Amygdala (tissue), 56 donors: ENCODE measurements around the gene MACROD2.
"Not testable (repeated sequence)": the region's sequence is repeated elsewhere in the genome, so short reads cannot be mapped to it uniquely, and the experiment has no call there.

ENCODE experiments used
- DNase-seq, 56 donors: peaks; one replicate each; lab custom pipeline; 2025; lab: John Stamatoyannopoulos, UW

Gene MACROD2

DNA sequence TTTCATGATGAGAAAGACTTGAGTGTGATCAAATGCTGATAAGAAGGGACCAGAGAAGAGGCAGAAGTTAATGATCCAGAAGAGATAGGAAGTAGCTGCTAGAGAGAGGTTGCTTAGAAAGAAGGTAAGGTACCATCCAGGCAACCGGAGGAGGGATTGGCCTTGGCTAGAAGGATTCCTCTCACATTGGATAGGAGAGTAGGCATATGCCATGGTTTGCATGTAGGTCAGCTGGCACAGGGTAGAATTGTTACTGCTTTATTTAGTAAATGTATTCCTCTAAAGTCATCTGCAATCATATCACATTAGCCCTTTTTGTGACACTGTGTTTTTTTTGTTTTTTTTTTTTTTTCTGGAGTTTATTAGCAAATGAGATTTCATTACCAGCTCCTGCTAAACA lies 923.0 kb downstream of the MACROD2 start:
- no peak for DNase-seq

DNA sequence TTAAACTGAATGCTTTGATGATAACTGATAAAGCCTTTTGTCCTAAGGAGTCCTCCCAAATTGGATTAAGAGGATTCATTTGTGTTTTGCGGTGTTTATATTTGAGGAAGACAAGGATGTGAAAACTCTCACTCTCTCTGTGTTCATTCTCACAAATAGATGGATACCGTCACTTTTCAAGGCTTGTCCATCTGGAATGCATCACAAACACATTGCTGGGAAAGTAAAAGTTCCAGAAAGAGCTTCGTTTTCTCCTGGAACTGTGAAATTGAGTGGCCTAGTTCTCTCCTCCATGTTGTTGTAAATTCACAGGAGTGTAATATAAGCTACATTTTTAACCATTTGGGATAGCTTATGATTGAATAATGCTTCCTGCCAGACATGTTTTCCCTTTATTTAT lies 923.7 kb downstream of the MACROD2 start:
- no peak for DNase-seq

DNA sequence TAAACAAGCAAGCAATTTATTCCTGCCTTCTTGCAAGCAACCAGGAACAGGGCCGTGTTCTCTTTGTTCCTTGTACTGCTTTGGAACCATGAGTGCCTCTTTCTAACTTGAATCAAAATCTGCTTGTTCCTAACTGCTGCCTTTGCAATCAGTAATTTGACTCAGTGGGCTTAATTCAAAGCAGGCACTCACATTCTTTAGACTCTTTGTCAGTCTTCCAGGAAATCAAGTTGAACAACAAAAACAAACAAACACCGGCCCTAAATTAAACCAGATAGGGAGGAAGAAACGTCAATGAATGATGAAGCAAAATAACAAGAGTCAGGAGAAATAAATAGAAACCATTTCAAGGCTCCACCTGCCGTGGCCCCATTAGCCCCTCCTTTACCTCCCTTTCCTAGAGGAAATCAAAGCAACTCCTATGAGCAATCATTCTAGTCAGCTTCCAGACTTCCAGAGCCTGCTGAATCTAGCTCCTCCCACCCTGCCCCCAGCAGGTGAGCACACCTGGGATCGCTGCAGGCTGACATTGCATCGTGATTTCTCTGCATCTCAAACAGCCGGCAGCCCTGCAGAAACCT lies 924.3 kb downstream of the MACROD2 start:
- DNase-seq: peak in 1 of 56 donors; percentile 0

DNA sequence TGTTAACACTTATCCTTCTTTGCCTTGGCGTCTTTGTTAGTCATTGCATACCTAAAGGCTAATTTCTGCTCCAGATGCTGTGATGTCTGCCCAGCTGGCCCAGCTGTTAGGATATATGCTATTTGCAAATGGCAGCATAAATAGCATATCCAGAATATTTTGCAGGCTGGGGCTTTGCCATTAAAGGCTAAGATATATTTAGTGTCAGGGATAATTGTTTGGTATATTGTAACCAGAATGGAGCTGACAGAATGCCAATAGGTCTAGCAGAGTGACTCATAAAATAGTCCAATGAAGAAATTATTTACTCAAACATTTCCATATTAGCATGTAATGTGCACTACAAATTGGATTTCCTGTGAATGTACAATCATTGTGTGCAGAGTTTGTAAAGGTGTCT lies 926.2 kb downstream of the MACROD2 start:
- no peak for DNase-seq

DNA sequence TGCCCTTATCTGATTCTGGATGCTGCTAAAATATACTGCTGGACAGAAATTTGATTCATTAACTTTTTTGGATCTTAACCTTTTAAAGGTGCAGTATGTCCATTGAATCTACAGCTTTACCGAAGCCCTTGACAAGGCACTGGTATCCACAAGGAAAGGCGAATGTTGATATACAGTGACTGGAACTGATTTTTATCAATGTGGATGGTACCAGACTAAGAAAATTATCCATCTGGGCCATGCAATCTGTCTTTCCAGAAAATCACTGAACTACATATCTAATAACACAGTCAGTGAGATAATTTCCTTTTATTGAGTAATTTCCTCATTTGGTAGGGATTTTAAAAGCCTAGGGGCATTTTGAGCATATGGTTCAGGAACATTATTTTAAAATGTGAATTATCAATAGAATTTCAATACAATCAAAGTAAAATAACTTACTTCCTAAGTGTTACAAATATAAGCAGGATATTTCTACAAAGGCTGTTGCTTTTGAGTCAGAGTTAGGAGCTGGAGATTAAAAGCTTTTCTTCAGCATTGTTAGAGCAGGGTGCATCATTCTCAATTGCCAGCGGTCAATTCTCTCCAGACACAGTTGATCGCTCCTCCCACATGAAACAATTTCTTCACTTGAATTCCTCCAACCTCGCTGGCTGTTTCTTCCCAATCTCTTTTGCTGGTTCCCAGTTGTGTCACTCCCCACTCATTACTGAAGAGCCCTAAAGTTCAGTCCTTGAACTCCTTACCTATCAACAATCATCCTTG lies 927.4 kb downstream of the MACROD2 start:
- no peak for DNase-seq

DNA sequence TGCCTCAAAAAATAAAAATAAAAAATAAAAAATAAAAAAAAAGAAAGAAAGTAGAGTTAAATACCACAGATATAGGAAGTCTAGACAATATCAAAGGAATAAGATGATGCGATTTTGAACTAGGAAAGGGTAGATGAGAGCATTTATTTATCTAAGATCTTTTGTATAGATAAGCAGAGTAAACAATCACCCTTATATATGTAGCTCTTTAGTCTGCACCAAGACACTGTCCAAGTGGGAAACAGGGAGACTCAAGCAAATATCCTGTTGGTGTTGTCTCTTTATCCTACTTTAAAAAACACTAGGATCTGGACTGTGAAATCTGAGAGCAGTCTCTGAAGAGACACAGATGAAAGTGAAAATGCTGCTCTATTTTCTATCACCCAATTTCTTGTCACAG lies 929.1 kb downstream of the MACROD2 start:
- no peak for DNase-seq

DNA sequence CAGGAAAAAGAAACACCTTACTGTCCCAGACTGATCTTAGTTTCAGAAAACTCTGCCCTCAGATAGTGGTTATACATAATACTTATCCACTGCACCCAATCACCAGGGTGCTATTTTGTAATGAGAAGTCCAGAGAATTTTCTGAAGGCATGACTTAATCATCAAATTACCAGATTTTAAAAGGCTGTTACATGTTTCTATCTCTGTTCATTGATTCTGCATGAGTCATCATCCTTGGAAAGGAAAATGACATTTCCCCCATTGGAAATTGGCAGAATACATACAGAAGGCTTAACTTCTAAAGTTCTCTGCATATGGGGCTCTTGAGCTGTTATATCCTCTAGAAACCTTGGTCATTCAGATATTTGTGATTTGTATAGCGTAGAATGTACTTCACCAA lies 930.0 kb downstream of the MACROD2 start:
- DNase-seq: no peak

DNA sequence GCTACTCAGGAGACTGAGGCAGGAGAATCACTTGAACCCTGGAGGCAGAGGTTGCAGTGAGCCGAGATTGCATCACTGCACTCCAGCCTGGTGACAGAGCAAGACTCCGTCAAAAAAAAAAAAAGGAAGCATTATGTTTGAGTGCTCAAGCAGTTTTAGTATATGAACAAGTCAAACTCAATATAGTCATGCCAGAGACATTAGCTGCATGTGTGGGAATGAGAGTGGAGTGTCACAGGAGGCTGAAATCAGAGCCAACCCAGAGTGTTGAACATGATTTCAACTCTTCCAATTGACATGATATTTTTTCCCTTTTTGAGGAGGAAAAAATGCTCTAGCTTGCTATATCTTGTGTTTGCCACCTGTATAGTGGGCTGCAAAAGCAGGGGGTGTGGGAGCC lies 931.1 kb downstream of the MACROD2 start:
- DNase-seq: not testable (repeated sequence)

DNA sequence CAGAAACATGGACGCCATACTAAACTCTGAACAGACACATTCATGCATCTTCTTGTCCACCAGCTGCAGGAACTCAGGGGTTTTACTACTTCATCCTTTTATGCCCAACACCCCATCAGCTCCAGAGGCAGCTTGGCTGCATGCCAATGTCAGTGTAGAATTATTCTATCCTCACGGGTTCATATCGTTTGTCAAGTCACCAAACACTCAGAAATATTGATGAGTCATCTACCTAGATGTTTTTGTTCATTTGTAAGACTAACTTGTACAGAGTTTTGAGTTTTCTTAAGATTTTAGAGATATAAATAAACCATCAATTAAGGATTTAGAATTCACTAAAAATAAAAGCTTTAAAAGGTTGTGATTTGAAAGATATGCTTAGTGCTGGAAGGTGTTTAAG lies 932.8 kb downstream of the MACROD2 start:
- no peak for DNase-seq

DNA sequence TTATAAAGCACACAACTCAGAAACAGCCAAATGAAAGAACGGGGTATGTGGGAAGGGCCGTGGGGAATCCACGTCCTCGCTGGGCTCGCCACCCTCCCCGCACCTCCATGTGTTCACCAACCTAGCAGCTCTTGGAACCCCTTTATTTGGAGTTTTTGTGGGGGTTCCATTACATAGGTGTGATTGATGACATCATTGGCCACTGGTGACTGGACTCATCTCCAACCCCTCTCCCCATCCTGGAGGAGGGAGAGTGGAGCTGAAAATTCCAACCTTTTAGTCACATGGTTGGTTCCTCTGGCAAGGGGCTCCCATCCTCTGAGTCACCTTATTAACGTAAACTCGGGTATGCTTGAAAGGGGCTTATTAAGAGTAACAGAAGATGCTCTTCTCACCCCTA lies 934.1 kb downstream of the MACROD2 start:
- DNase-seq: no peak

DNA sequence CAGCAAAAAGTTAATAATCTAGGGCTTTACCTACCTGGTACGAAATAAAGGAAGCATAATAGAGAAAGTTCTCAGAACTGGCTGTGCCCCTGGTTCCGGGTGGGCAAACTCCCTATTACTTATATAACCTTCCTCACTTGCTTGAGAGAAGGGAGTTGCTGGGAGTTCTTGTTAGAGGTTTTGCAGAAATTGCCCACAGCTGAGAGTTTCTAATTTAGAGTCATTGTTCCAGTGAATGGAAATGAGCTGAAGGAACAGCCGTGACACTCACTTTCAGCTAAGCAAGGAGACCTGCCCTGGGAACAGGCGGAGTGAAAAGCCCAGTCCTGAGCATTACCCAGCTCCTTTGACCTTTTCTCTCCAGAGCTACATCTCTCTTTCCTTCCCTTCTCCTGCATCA lies 936.7 kb downstream of the MACROD2 start:
- no peak for DNase-seq

DNA sequence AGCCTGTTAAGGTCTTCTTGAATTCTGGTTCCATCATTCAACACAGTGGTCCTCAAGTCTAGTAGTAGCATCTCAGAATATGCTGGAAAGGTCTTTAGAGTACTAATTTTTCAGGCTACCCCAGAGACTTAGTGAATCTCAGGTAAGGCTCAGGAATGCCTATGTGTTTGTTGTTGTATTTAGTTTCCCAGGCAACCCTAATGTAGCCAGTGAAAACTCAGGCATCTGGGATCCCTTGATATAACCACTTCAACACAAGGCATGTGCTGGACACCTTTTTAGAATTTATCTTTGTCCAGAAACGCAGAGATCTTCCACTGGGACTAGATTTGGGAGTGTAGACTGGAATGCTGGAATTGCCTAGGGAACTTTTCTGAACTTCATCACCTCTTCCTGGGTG lies 940.0 kb downstream of the MACROD2 start:
- no peak for DNase-seq

DNA sequence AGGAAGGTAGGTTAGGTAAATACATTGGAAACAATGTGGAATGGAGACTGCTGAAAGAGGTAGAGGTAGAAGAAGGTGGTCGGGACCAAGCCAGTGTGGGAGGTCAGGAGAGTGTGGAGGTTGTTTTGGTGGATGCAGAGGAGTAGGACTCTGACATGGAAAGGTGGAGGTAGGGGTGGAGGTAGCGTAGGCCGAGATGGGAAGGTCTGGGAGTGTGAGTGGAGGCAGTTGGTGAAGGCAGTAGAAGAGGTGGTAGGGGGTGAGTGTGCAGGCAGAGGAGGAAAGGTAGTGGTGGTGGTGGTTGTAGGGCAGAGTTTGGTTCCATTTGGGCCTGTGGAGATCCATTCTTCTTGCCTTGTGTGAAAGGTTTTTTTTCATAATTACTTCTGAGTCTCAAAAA lies 941.7 kb downstream of the MACROD2 start:
- DNase-seq: no peak

DNA sequence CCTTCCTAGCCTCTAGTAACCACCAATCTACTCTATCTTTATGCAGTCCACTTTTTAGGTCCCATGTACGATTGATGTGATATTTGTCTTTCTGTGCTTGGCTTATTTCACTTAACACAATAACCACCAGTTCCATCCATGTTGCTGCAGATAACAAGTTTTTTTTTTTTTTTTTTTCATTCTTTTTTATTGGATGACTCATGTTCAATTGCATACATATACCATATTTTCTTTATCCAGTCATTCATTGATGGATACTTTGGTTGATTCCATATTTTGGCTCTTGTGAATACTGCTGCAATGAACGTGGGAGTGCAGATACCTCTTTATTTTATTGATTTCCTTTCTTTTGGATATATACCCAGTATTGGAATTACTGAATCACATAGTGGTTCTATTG lies 942.5 kb downstream of the MACROD2 start:
- no peak for DNase-seq

DNA sequence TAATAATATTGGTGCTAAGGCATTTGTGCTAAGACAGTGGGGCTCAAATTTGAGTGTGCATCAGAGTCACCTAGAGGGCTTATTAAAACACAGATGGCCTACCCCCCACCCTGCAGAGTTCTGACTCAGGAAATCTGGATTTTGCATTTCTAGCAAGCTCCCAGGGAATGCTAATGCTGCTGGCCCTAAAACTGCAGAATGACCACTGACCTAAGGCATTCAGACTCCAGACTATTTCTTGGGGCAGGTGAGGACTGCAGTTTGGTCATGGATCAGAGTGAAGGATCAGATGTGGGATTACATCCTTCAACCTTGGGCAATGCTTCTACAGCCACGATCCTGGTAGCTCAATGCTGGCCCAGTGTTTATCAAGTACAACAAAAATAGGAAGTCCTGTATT lies 952.2 kb downstream of the MACROD2 start:
- DNase-seq: no peak

DNA sequence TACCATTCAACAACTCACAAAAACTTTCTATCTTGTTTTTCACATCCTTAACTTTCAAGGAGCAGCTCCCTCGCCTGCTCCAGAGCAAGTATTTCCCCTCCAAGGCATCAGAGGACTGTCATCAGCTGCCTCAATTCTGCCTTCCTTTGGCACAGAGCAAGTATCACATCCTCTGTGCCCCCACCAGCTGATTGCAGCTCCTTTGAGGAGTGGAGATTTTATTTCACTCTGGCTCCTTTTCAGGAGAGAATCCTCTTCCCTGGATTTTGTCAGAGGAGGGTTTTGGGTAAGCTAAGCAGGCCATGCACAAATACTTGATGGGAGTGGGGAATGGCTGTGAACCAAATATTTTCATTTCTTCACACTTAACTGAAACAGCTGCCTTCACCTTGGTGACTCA lies 952.6 kb downstream of the MACROD2 start:
- DNase-seq: no peak

DNA sequence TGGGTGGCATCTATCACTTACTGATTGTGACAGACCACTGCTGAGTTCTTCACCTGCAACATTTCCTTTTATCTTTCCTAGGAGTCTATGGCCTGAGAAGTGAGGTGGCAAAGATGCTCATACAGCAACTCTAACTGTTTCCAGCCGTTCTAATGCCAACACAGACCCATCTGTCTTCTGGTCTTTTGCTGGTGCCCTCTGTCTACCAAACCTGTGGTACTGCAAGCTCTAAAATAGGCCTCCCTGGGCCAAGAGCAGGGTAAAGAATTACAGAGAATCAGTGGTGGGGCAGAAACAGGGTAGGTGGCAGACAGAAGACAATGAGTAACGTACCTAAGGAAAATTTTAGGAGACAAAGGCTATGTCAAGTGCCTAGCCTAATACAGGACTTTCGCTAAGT lies 953.1 kb downstream of the MACROD2 start:
- peak in 2 of 56 donors; percentile 2 to 4 for DNase-seq

DNA sequence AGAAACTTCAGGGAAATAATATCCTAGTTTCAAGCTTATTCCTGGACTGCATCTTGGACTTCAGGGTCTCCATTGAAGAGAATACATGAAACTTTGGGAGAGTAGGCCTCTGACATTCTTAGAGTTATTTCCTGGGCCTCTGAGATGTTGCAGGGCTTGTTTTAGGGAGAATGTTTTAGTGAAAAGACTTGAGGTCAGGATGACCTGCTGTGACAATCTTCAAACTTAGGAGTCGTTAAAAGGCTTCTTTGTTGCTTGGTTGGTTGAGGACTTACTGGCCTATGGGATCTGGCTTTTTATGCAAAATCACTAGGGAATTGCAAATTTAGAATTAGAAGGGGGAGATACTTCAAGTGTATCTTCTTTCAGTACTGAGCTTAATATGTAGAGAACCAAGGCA lies 955.3 kb downstream of the MACROD2 start:
- no peak for DNase-seq

DNA sequence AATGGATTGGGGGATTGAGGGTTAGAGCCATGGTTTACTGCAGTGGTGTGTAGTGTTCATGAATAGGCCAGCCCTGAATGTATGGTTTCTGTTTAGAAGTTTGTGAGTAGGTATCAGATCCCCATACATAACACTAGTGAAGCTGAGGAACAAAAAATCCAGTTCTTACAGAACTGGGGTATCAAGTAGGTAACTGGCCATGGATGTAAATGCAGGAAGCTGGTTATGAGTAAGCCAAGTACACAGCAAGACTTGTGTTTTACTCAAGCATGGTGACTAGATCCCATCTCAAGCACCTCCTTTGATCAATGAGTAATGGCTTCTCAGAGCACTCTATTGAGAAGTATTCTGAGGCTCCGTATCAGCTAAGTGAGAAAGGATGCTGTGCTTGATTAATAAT lies 955.8 kb downstream of the MACROD2 start:
- no peak for DNase-seq

DNA sequence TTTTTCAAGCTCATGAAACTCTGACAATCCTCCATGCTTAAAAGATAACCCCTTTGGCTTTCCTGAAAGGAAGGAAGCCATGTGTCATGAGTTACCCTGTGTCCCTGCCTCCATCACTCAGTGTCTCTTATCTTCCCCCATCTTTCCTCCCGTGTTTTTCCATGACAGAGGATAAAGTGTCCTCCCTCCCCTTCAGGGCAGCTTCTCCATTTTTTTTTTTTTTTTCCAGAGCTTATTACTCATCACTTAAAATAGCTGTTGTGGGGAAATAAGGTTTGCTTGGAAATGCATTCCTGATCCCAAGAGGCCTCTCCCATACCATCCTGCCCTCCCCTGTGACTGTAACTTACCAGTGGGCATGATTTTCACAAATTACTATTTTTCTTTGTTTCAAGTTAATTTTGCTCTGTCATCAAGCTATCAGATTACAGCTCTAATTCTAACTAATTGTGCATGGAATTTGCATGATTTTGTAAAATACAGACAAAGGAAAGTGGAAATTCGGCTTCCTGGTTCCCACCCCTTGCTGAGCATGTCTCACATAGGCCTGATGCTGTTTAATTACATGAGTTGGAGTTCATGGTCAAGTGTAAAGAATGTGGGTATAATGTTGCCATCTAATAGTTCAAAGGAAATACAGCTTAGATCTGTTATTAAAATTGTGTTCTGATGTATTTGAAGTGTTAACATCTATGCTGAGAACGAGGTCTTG lies 956.5 kb downstream of the MACROD2 start:
- DNase-seq: no peak

DNA sequence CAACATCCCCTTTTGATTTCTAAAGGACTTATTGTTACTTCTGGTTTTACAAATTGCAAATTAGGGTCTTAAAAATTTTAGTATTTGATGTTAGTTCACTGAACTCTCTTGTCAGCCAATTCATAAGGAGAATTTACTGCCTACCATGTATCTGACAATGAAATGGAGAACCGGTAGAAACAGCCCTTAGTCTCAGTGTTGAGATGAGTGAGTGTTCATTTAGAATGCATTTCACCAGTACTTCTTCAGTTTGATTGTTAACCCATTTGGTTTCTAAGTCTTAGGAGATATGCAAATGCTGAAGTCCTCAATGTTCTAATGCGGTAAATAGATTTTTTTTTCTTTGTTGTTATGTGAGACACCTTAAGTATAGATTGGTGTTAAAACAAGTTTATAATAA lies 958.4 kb downstream of the MACROD2 start:
- DNase-seq: no peak

DNA sequence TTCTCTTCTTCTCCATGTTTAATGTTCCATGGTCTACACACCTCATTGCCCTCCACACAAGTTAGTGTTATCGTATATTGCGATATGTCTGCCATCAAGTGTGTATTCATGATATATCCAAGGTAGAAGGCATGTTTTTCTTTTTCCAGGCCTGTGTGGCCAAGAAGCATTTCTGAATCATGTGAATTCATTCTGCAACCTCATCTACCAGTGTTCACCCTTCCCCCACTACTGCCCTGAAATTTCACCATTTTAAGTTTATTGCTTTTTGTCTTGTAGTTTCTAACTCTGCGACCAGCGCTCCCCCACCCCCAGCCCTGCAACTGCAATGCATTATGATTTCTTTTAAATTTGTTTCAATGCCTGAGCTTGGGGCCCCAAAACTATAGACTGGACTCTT lies 960.1 kb downstream of the MACROD2 start:
- DNase-seq: no peak
